A549 (cell line): ENCODE results near the gene RSPH3. TPM values are rescaled to one million over a fixed set of nuclear protein-coding genes. Genes with fewer than 3 reads are reported as not detected.
A peak's percentile ranks its signal among the peaks of the same experiment; 100 is the strongest.

Experiments
- ATAC-seq, 2 experiments: fragments of 200-7000 bp in 1 of 2; fragments of >200 bp in 1 of 2; cut with Nextera tagmentation in 1 of 2; cut with Tn5 transposase in 1 of 2; 3 replicates each; pipeline versions ENCODE4 v1.8.0 to v1.9.1; 2018 to 2020; ENCODE audit warnings: mild to moderate bottlenecking in 1 of 2, moderate library complexity in 1 of 2
- CTCF ChIA-PET: fragments of 300-600 bp; sonication (Branson Sonifier 250); formaldehyde crosslinking; extraction: SDS; loops from one replicate; lab custom pipeline; 2021; ENCODE audit warnings: antibody characterized with exemption, inconsistent platforms; lab: Yijun Ruan, JAX
- POLR2A ChIA-PET: fragments of 350-600 bp; formaldehyde crosslinking; extraction: SDS; loops from one replicate; lab custom pipeline; 2021; ENCODE audit warnings: antibody characterized with exemption, inconsistent platforms; lab: Yijun Ruan, JAX
- DNase-seq, 2 experiments: peaks; one replicate each; pipeline versions ENCODE4 v3.0.0 to v3.0.0-alpha.2; 2011 to 2016; ENCODE audit warnings: low read depth in 1 of 2, low spot score in 1 of 2
- FAIRE-seq: peaks from 2 replicates; lab custom pipeline; 2011; peaks lifted over from hg19 to GRCh38; lab: Jason Lieb, UNC
- H3K27ac ChIP-seq, 2 experiments: fragments of >200 bp; sonication (Bioruptor Twin); formaldehyde crosslinking; 3 replicates each; pipeline ENCODE4 v1.5.1; 2016 to 2017
- H3K4me1 ChIP-seq: fragments of >200 bp; sonication (Bioruptor Twin); formaldehyde crosslinking; 3 replicates; pipeline ENCODE4 v1.6.1; 2016
- H3K4me2 ChIP-seq: fragments of >200 bp; sonication (Bioruptor Twin); formaldehyde crosslinking; 3 replicates; pipeline ENCODE4 v1.6.1; 2016
- H3K4me3 ChIP-seq: fragments of >200 bp; sonication (Bioruptor Twin); formaldehyde crosslinking; 3 replicates; pipeline ENCODE4 v1.5.1; 2016
- H3K9me3 ChIP-seq: fragments of >200 bp; sonication (Bioruptor Twin); formaldehyde crosslinking; 3 replicates; pipeline ENCODE4 v1.6.1; 2016
- ATOH8 ChIP-seq: fragments of 250-450 bp; sonication (Bioruptor Pico); IDR thresholded peaks from 2 replicates; pipeline ENCODE4 v1.5.0; 2020; ENCODE audit warnings: low read depth, mild to moderate bottlenecking, moderate library complexity
- CTCF ChIP-seq: fragments of >200 bp; sonication (Bioruptor Twin); formaldehyde crosslinking; IDR thresholded peaks from 3 replicates; pipeline ENCODE4 v1.5.1; 2016
- EHMT2 ChIP-seq: fragments of 200-600 bp; sonication (generic); IDR thresholded peaks from 2 replicates; pipeline ENCODE4 v1.6.1; 2016; ENCODE audit warnings: antibody characterized with exemption, low read depth, mild to moderate bottlenecking, moderate library complexity
- ESRRA ChIP-seq: fragments of 150-350 bp; IDR thresholded peaks from 2 replicates; pipeline ENCODE4 v1.6.1; 2014; ENCODE audit warnings: mild to moderate bottlenecking, low read length, borderline replicate concordance
- FOSB ChIP-seq: fragments of 250-450 bp; sonication (Bioruptor Pico); IDR thresholded peaks from 2 replicates; pipeline ENCODE4 v1.5.0; 2020; ENCODE audit warnings: mild to moderate bottlenecking, moderate library complexity
- HOXA7 ChIP-seq: fragments of 250-450 bp; sonication (Bioruptor Pico); IDR thresholded peaks from 2 replicates; pipeline ENCODE4 v1.5.0; 2020; ENCODE audit warnings: mild to moderate bottlenecking, moderate library complexity
- HOXB5 ChIP-seq: fragments of 250-450 bp; sonication (Bioruptor Pico); IDR thresholded peaks from 2 replicates; pipeline ENCODE4 v1.5.0; 2020; ENCODE audit warnings: mild to moderate bottlenecking, moderate library complexity
- KDM5A ChIP-seq: fragments of 200-600 bp; sonication (generic); IDR thresholded peaks from 2 replicates; pipeline ENCODE4 v1.6.1; 2016; ENCODE audit warnings: antibody characterized with exemption, mild to moderate bottlenecking
- MAX ChIP-seq: IDR thresholded peaks from 2 replicates; pipeline ENCODE4 v1.6.1; 2012
- MYC ChIP-seq: IDR thresholded peaks from 2 replicates; pipeline ENCODE4 v1.6.1; 2012; ENCODE audit warnings: mild to moderate bottlenecking, inconsistent platforms, low read length, improper control_type of control experiment, borderline replicate concordance
- NPAS2 ChIP-seq: fragments of 250-450 bp; sonication (Bioruptor Pico); IDR thresholded peaks from 2 replicates; pipeline ENCODE4 v1.8.0; 2022; ENCODE audit warnings: mild to moderate bottlenecking, moderate library complexity, borderline replicate concordance
- PHF8 ChIP-seq: fragments of 200-600 bp; sonication (generic); IDR thresholded peaks from 2 replicates; pipeline ENCODE4 v1.6.1; 2016; ENCODE audit warnings: low read depth, mild to moderate bottlenecking, antibody characterized with exemption, moderate library complexity, borderline replicate concordance
- POLR2AphosphoS2 ChIP-seq: conservative IDR thresholded peaks from 2 replicates; pipeline ENCODE4 v1.6.1; 2012; ENCODE audit warnings: low read length, improper control_type of control experiment, inconsistent platforms
- TFCP2L1 ChIP-seq: fragments of 250-450 bp; sonication (Bioruptor Pico); IDR thresholded peaks from 2 replicates; pipeline ENCODE4 v1.5.0; 2021; ENCODE audit warnings: mild to moderate bottlenecking
- USF2 ChIP-seq: fragments of 450-650 bp; IDR thresholded peaks from 2 replicates; pipeline ENCODE4 v1.6.1; 2014; ENCODE audit warnings: antibody characterized with exemption
- ZC3H11A ChIP-seq: fragments of 450-650 bp; IDR thresholded peaks from 2 replicates; pipeline ENCODE4 v1.6.1; 2014; ENCODE audit warnings: antibody characterized with exemption, mild to moderate bottlenecking
- WGBS: methylation state at CpG from one replicate; pipeline ENCODE4 v1.1.6; 2017; ENCODE audit errors: missing lambda C conversion rate; 5-methylcytosine and 5-hydroxymethylcytosine counted together
- polyA plus RNA-seq, 4 experiments: library from polyadenylated mRNA; depleted of rRNA in 3 of 4; stranded (reverse); fragments of >200 nt; fragmentation: RNase III in 1 of 4; extraction: RNeasy Plus Mini Kit Qiagen cat#74134 plus additional on column Dnase treatment in 1 of 4; gene quantifications; 2 replicates in 3 of 4; 3 replicates in 1 of 4; pipeline ENCODE4 v1.2.3, GENCODE V29; 2011 to 2017
- TF ChIP-seq, protein P1 (sequence below): fragments of 150-350 bp; IDR thresholded peaks from 2 replicates; pipeline ENCODE4 v1.6.1; 2014; ENCODE audit warnings: low read depth, mild to moderate bottlenecking, low read length
- TF ChIP-seq, protein P2 (sequence below): fragments of >200 bp; sonication (Bioruptor Twin); formaldehyde crosslinking; IDR thresholded peaks from 2 replicates; pipeline ENCODE4 v1.6.1; 2016
- TF ChIP-seq, protein P3 (sequence below): fragments of 250-450 bp; sonication (Bioruptor Pico); IDR thresholded peaks from 2 replicates; pipeline ENCODE4 v1.5.0; 2021; ENCODE audit warnings: mild to moderate bottlenecking, moderate library complexity, borderline replicate concordance

The RSPH3 gene
- polyA plus RNA-seq, 2 of the 4 experiments (the other 2 are of a cell fraction): 2.6 to 3.6 TPM

GRCh38 chr6:159002432-159003155 lies 2.6 kb upstream of the RSPH3 start:
- FAIRE-seq (no peak), ATAC-seq (no peak)
- CTCF ChIA-PET: interaction anchor here (1.2 to 1.3 kb wide), 2 partner anchors 20 to 102 kb away, joined by 4 to 6 read pairs; no protein-coding TSS in a partner anchor
- TF ChIP-seq KDM5A (no peak), MAX (no peak), PHF8 (no peak)
- TF ChIP-seq, all 56 proteins: peak for 0
- Histone ChIP-seq H3K4me3 (no peak overlapping the region), H3K27ac (no peak overlapping the region), H3K4me2 (no peak overlapping the region), H3K4me1 (peaks cover 13% of the 10 kb centered on the region; the same call in 1 of the 3 replicates), H3K9me3 (no peaks in the 10 kb centered on the region)
- 81% methylated on average over 12 of the region's 12 CpGs for WGBS
- POLR2A ChIA-PET: no interaction called here
- no peak for DNase-seq

GRCh38 chr6:158999154-158999665 lies 792 bp downstream of the RSPH3 start:
- CTCF ChIA-PET: interaction anchor here (1.2 kb wide), 1 partner anchor 227 kb away, joined by 3 read pairs; no protein-coding TSS in a partner anchor
- H3K4me3 ChIP-seq: peak overlapping the region; percentile 79
- FAIRE-seq (no peak), ATAC-seq (peak; percentile 59 to 63), DNase-seq (peak in 1 of 2 experiments; percentile 6)
- TF ChIP-seq ZC3H11A (no peak), HOXA7 (no peak), NPAS2 (CRISPR knock-in tag) (no peak), POLR2AphosphoS2 (no peak), ESRRA (no peak)
- POLR2A ChIA-PET: no interaction called here
- 2% methylated on average over 14 of the region's 24 CpGs for WGBS
- peaks cover 24% of the 10 kb centered on the region for H3K4me1 ChIP-seq
- H3K27ac ChIP-seq: peak overlapping the region; percentile 96 to 97
- peak overlapping the region; percentile 87 for H3K4me2 ChIP-seq
- no peaks in the 10 kb centered on the region for H3K9me3 ChIP-seq

- WGBS: 79% methylated on average over 2 of the region's 2 CpGs
- TF ChIP-seq ESRRA: no peak
- TF ChIP-seq KDM5A: no peak
- TF ChIP-seq HOXB5: no peak
- TF ChIP-seq, protein P1, sequence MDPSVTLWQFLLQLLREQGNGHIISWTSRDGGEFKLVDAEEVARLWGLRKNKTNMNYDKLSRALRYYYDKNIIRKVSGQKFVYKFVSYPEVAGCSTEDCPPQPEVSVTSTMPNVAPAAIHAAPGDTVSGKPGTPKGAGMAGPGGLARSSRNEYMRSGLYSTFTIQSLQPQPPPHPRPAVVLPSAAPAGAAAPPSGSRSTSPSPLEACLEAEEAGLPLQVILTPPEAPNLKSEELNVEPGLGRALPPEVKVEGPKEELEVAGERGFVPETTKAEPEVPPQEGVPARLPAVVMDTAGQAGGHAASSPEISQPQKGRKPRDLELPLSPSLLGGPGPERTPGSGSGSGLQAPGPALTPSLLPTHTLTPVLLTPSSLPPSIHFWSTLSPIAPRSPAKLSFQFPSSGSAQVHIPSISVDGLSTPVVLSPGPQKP: no peak
- TF ChIP-seq MYC: no peak
- TF ChIP-seq ATOH8 (CRISPR knock-in tag): no peak
- TF ChIP-seq CTCF: no peak
- no peak for TF ChIP-seq FOSB (CRISPR knock-in tag)
- no peak for TF ChIP-seq USF2
- TF ChIP-seq, protein P2, sequence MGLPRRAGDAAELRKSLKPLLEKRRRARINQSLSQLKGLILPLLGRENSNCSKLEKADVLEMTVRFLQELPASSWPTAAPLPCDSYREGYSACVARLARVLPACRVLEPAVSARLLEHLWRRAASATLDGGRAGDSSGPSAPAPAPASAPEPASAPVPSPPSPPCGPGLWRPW: no peak
- TF ChIP-seq, protein P3, sequence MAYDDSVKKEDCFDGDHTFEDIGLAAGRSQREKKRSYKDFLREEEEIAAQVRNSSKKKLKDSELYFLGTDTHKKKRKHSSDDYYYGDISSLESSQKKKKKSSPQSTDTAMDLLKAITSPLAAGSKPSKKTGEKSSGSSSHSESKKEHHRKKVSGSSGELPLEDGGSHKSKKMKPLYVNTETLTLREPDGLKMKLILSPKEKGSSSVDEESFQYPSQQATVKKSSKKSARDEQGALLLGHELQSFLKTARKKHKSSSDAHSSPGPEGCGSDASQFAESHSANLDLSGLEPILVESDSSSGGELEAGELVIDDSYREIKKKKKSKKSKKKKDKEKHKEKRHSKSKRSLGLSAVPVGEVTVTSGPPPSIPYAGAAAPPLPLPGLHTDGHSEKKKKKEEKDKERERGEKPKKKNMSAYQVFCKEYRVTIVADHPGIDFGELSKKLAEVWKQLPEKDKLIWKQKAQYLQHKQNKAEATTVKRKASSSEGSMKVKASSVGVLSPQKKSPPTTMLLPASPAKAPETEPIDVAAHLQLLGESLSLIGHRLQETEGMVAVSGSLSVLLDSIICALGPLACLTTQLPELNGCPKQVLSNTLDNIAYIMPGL (CRISPR knock-in tag): no peak
- TF ChIP-seq TFCP2L1: no peak
- TF ChIP-seq POLR2AphosphoS2: no peak
- no peak for TF ChIP-seq EHMT2
- Histone ChIP-seq H3K4me3 (no peak overlapping the region), H3K27ac (no peak overlapping the region), H3K9me3 (no peaks in the 10 kb centered on the region), H3K4me2 (no peak overlapping the region), H3K4me1 (peaks cover 19% of the 10 kb centered on the region)
- no peak for FAIRE-seq
- DNase-seq: no peak
- ChIA-PET CTCF (no interaction called here), POLR2A (no interaction called here)
- ATAC-seq: no peak
Measured at GRCh38 chr6:158996856-158997255, 3.1 kb downstream of the RSPH3 start.
